Inflammatory macrophage treated with lipopolysaccharide for 4 hours (primary cell): Measurements from ENCODE around the gene KCNJ10.
A peak's percentile ranks its signal among the peaks of the same experiment; 100 is the strongest.

Experiments used
- DNase-seq: peaks from one replicate; pipeline ENCODE4 v3.0.0-alpha.2; 2020

Gene KCNJ10

DNA sequence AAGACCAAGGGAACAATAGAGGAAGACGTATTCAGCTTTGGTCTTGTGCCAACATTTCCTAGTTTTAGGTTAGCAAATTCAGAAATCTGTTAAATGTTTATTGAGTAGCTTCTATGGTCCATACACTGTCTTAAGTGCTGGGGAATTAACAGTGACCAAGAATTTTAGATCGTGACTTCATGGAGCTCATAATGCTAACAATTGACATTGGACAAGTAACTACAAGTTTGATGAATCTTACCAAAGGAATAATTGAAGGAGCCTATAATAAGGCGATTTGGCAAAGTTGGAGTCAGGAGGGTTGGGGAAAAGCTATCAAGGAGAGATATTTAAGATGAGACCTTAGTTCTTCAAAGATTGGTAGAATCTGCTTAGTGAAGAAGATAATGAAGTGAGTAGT lies 114.5 kb downstream of the KCNJ10 start:
- no peak for DNase-seq

DNA sequence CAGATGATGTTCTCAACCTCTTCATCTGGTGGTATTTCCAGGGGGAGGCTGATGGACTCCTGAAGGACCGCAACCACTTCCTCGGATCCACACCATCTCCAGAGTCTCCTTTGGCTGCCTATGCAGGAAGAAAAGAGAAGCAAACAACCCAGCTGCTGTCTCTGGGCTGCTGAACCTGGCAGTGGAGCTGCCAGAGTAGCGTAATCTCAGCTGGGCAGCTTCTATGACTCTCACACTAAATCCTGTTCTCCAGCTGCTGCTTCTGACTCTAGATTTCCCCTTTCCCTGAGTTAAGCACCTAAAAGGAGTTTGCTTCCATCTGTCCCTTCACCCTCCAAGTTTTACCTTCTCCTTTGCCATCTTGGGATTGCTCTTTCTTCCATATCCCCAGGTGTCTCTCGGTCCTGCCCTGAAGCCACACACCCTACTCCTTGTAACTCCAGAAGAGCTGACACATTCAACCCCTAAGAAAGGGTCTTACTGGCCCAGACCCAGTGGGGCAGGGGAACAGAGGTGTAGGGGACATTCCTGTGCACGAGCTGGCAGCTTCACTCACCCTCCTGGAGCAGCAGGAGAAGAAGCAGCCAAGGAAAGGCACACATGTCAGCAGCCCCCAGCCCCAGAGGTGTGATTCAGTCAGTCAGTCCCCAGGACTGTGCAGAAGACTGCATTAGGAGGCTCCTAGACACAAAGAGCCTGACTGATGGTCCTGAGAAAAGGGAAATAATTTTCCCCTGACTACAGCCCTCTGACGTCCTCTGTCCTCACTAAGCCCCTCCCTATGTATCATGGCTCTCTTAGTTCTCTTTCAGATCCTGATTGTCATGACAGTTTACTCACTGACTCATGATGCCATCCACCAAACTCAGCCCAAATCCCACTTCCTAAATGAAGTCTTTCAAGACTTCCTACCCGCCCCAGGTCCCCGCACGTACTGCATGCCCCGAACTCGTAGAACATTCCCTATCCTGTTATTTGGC lies 116.1 kb downstream of the KCNJ10 start, which contains the start of gene SLAMF9:
SLAMF9 (minus strand) TSS at position 702 of the 980 bp plus-strand sequence; CDS start at position 602, 100 bp downstream.
- DNase-seq = peak; percentile 93

DNA sequence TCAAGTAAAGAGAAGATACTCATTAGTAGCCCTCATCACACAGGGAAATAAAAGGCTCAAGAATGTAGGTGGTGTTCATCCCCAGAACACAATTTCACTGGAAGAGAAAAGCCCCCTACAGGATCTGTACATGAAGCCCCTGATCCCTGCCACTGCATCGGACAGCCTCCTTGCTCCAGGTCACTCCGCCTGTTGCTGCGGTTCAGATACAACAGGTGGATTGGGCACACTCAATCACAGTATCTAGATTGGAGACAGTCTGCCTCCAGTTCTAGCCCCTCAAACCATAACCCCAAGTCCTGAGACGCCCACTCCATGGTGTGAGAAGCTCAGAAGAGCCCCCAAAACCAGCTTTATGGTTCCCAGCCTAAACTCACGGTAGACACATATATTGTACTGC lies 117.0 kb downstream of the KCNJ10 start:
- DNase-seq = no peak

DNA sequence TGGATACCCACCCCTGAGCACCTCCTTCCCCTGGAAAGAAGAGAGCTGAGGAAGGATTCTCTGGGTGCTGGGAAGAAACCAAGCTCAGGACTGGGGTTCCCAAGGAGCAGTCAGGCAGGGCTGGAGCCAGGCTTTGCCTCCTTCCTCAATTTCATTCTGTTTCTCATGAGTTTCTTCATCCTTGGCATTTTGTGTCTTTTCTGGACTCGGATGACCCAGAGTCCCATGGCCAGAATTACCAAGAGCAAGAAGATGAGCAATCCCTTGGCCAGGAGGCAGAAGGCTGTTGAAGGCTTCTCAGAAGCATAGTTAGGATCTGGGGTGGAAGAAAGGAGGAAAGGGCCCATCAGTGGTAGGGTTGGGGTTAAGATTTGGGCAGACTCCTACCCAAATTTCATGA lies 118.4 kb downstream of the KCNJ10 start:
- peak; percentile 90 for DNase-seq

DNA sequence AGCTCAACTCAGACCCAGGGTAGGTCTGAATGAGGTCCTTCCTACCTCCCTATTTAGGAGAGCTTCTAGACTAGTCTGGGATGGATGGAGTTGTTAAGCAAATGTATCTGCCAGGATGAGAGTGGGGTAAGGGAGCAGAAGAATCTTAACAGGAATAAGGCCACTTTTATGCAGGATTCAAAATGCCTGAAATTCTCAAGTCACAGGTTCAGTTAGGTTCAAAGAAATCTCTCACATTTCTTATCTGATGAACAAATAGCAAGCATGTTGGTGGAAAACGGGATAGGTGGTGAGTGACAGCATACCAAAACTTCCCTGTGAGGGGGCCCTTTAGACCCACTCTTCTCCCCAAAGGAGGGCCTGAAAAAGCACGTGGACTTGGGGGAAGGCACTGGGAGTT lies 118.9 kb downstream of the KCNJ10 start:
- no peak for DNase-seq

DNA sequence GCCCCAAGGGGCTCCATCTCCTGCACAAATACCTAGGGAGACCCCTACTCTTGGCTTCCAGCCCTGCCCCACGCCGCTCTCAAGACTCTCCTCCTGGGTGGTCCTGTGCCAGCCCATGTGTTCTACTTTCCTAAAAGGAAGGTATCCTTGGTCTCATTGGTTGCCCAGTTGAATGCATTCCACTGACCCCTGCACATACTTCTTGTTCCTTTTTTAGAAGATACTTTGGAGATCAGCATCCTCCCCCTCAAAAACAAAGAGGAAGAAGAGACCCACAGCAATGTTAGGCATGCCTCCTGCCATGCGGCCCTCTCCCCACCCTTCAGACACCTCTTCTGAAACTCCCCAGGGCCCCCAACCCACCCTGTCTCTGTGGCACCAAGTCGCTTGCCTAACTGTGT lies 120.0 kb downstream of the KCNJ10 start:
- DNase-seq = peak; percentile 54

DNA sequence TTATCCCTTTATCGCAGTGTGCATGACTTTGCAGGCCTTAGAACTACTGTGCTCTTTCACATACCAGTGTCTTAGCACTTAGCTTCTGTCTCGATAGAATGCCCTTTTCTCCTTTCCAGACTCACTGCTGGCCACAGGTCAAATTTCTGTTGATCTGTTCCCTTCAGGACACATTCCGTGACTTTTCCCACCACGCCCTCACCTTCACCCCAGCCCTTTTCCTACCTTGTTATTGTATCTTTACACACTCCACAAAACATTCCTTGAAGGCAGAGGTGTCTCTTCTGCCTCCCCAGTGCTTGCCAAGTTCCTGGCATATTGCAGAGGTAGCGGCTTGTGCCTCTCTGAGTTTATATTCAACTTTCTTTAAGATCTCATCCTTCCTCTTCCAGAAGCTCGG lies 120.8 kb downstream of the KCNJ10 start:
- no peak for DNase-seq
